Vagina (tissue), 2 donors: Measurements from ENCODE around the gene VIPR2.

ENCODE experiments used
- CTCF ChIP-seq, 3 experiments: fragments of 450-650 bp in 2 of 3; fragments of 200-600 bp in 1 of 3; sonication (generic) in 1 of 3; IDR thresholded peaks; one replicate each; pipeline ENCODE4 v1.5.1; 2017 to 2019; ENCODE audit warnings: antibody characterized with exemption in 3 of 3, mild to moderate bottlenecking in 2 of 3, moderate library complexity in 2 of 3
- POLR2A ChIP-seq, 2 donors: fragments of 450-650 bp; IDR thresholded peaks; one replicate each; pipeline ENCODE4 v1.6.1; 2017; ENCODE audit warnings: antibody characterized with exemption in 2 of 2, mild to moderate bottlenecking in 2 of 2, moderate library complexity in 2 of 2
- POLR2AphosphoS5 ChIP-seq, 2 donors: sonication (generic); formaldehyde crosslinking; IDR thresholded peaks; one replicate each; pipeline ENCODE4 v1.9.0; 2017; ENCODE audit warnings: antibody characterized with exemption in 2 of 2, mild to moderate bottlenecking in 2 of 2, low read depth in 1 of 2; ENCODE audit not compliant: insufficient read depth in 1 of 2

- TF ChIP-seq POLR2AphosphoS5 (IDR thresholded peaks at IDR 0.05; ENCODE audit: insufficient read depth in 1 of 2, low read depth in 1 of 2) (no peak), POLR2A (IDR thresholded peaks at IDR 0.05) (no peak), CTCF (IDR thresholded peaks at IDR 0.05) (no peak)
Observed at GRCh38 chr7:159011722-159012022, 133.0 kb downstream of the VIPR2 start.
